Measurements from ENCODE around the gene OR2G2. TPM values are rescaled to one million over a fixed set of nuclear protein-coding genes. Genes with fewer than 3 reads are reported as not detected.

Gene OR2G2
- total and polyA plus RNA-seq, 2 donors (not counting 3 experiments of a cell fraction or from before 2014, with no cell fraction given), result not detected

DNA sequence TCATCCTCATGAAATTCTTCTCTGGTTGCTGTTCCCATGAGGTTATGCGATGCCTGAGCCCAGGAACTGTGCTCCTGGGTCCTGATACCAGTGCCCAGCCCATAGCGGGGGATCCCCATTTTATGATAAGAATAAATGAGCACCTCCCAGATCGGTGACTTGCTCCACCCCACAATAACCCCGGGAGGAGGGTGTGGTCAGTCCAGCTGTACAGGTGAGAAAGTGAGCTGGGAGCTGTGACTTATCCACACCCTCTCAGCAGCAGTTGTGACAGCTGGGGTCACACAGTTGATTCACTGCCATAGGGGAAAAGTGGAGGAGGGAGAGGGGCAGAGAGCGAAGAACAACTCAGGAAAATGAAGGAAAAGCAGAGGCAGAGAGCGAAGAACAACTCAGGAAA is 50.6 kb downstream of the OR2G2 start:
- POLR2A ChIA-PET, result no interaction called here
- H3K4me2 ChIP-seq (ENCODE audit: insufficient read depth, low read length), result no peak overlapping the region

More for the DNA sequence above, 50.6 kb downstream of the OR2G2 start:
- no peaks in the 10 kb centered on the region for H3K4me1 ChIP-seq (ENCODE audit: control insufficient read depth, extremely low read depth, insufficient read depth, low read length)
- no peaks in the 10 kb centered on the region for H3K9me1 ChIP-seq (replicated peaks; ENCODE audit: control insufficient read depth, extremely low read depth, insufficient read depth, low read length)
- dilution Hi-C loops (cut with MboI; ENCODE audit: extremely low pct_ligation_motif_present, low sequenced_read_pairs), result no loop called here
- no peak overlapping the region for H3K9ac ChIP-seq (replicated peaks; ENCODE audit: extremely low read depth, insufficient read depth, low read length)
- no peak overlapping the region for H3K4me3 ChIP-seq (replicated peaks in 1 of 3; ENCODE audit: insufficient read depth in 1 of 3, low read depth in 1 of 3, low read length in 3 of 3)
- H3K9me3 ChIP-seq (replicated peaks; ENCODE audit: control insufficient read depth, insufficient read depth, low read length), result no peaks in the 10 kb centered on the region
- H2AFZ ChIP-seq (ENCODE audit: low read depth, low read length), result no peak overlapping the region
- H3K79me2 ChIP-seq (ENCODE audit: control insufficient read depth, insufficient read depth, low read length), result no peaks in the 10 kb centered on the region
- FAIRE-seq (no peak), DNase-seq (ENCODE audit: low read depth, low spot score) (no peak)
- no peaks in the 10 kb centered on the region for H4K20me1 ChIP-seq (replicated peaks; ENCODE audit: control insufficient read depth, extremely low read depth, insufficient read depth, low read length)
- CTCF ChIA-PET, result no interaction called here
- no peaks in the 10 kb centered on the region for H3K27me3 ChIP-seq (ENCODE audit: control insufficient read depth in 2 of 2, insufficient read depth in 2 of 2, low read length in 2 of 2)
- intact Hi-C loops (cut with micrococcal nuclease), result no loop called here
- no peaks in the 10 kb centered on the region for H3K36me3 ChIP-seq (ENCODE audit: control insufficient read depth in 2 of 2, extremely low read depth in 1 of 2, insufficient read depth in 2 of 2, low read length in 2 of 2)
- TF ChIP-seq POLR2A (IDR thresholded peaks at IDR 0.05; ENCODE audit: low read depth, low read length) (no peak), GATA2 (IDR thresholded peaks at IDR 0.05; ENCODE audit: insufficient read depth, insufficient read length, low read depth, low read length) (no peak), MYC (IDR thresholded peaks at IDR 0.05; ENCODE audit: low read depth, low read length) (no peak), POLR2AphosphoS5 (IDR thresholded peaks at IDR 0.05; ENCODE audit: insufficient read depth, low read depth, low read length) (no peak), FOS (IDR thresholded peaks at IDR 0.05; ENCODE audit: borderline replicate concordance, insufficient read depth, low read length) (no peak), EZH2 (IDR thresholded peaks at IDR 0.05; ENCODE audit: borderline replicate concordance, low read depth, low read length, severe bottlenecking) (no peak), JUN (IDR thresholded peaks at IDR 0.05; ENCODE audit: borderline replicate concordance, insufficient read depth, insufficient read length, low read depth) (no peak)
- TF ChIP-seq, protein P1, sequence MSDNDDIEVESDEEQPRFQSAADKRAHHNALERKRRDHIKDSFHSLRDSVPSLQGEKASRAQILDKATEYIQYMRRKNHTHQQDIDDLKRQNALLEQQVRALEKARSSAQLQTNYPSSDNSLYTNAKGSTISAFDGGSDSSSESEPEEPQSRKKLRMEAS (IDR thresholded peaks at IDR 0.05; ENCODE audit: insufficient read depth, insufficient read length), result no peak
- TF ChIP-seq, protein P2, sequence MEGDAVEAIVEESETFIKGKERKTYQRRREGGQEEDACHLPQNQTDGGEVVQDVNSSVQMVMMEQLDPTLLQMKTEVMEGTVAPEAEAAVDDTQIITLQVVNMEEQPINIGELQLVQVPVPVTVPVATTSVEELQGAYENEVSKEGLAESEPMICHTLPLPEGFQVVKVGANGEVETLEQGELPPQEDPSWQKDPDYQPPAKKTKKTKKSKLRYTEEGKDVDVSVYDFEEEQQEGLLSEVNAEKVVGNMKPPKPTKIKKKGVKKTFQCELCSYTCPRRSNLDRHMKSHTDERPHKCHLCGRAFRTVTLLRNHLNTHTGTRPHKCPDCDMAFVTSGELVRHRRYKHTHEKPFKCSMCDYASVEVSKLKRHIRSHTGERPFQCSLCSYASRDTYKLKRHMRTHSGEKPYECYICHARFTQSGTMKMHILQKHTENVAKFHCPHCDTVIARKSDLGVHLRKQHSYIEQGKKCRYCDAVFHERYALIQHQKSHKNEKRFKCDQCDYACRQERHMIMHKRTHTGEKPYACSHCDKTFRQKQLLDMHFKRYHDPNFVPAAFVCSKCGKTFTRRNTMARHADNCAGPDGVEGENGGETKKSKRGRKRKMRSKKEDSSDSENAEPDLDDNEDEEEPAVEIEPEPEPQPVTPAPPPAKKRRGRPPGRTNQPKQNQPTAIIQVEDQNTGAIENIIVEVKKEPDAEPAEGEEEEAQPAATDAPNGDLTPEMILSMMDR (IDR thresholded peaks at IDR 0.05; ENCODE audit: extremely low read depth in 1 of 2, insufficient read depth in 1 of 2, low read depth in 1 of 2, low read length in 2 of 2), result no peak
- H3K27ac ChIP-seq (ENCODE audit: insufficient read depth, low read depth, low read length), result no peak overlapping the region
- BruUV-seq (replicated peaks), result no TSS peak

Small RNA genes within 50 kb of the gene (small RNA-seq; reads per million reads assigned to genes)
- gene RF00026 (ENCODE audit: insufficient read depth, insufficient read length, low read depth, low replicate concordance), result not detected

Other genes with a start within 250 kb of the OR2G2 start
- gene NLRP3, start 172.2 kb upstream of the OR2G2 start, total RNA-seq, result 0.07 and 0.24 TPM in 2 replicates
- gene NLRP3, start 172.2 kb upstream of the OR2G2 start, polyA plus RNA-seq, result 0.08 and 0.29 TPM in 2 replicates
- gene OR2B11, start 130.3 kb upstream of the OR2G2 start, total RNA-seq, result not detected in 2 replicates
- gene OR2B11, start 130.3 kb upstream of the OR2G2 start, polyA plus RNA-seq, result not detected in 2 replicates
- gene OR2C3, start 51.9 kb upstream of the OR2G2 start, total RNA-seq, result not detected in 2 replicates
- not detected in 2 replicates for gene OR2C3, start 51.9 kb upstream of the OR2G2 start, polyA plus RNA-seq
- not detected in 2 replicates for gene GCSAML, start 39.2 kb upstream of the OR2G2 start, total RNA-seq
- gene GCSAML, start 39.2 kb upstream of the OR2G2 start, polyA plus RNA-seq, result not detected in 2 replicates
- not detected in 2 replicates for gene OR2G3, start 17.2 kb downstream of the OR2G2 start, total RNA-seq
- not detected in 2 replicates for gene OR2G3, start 17.2 kb downstream of the OR2G2 start, polyA plus RNA-seq
- not detected in 2 replicates for gene OR13G1, start 91.4 kb downstream of the OR2G2 start, total RNA-seq
- not detected in 2 replicates for gene OR13G1, start 91.4 kb downstream of the OR2G2 start, polyA plus RNA-seq
- gene OR6F1, start 128.3 kb downstream of the OR2G2 start, total RNA-seq, result not detected in 2 replicates
- gene OR6F1, start 128.3 kb downstream of the OR2G2 start, polyA plus RNA-seq, result not detected in 2 replicates
- gene OR14K1, start 150.3 kb downstream of the OR2G2 start, total RNA-seq, result not detected in 2 replicates
- not detected in 2 replicates for gene OR14K1, start 150.3 kb downstream of the OR2G2 start, polyA plus RNA-seq
- not detected in 2 replicates for gene OR14A2, start 159.8 kb downstream of the OR2G2 start, total RNA-seq
- not detected in 2 replicates for gene OR14A2, start 159.8 kb downstream of the OR2G2 start, polyA plus RNA-seq
- not detected in 2 replicates for gene OR1C1, start 172.2 kb downstream of the OR2G2 start, total RNA-seq
- gene OR1C1, start 172.2 kb downstream of the OR2G2 start, polyA plus RNA-seq, result not detected in 2 replicates
- gene OR14A16, start 235.8 kb downstream of the OR2G2 start, total RNA-seq, result not detected in 2 replicates
- gene OR14A16, start 235.8 kb downstream of the OR2G2 start, polyA plus RNA-seq, result not detected in 2 replicates